ENCODE measurements around the gene OR5H6. TPM values are rescaled to one million over a fixed set of nuclear protein-coding genes. Genes with fewer than 3 reads are reported as not detected.
A peak's percentile ranks its signal among the peaks of the same experiment; 100 is the strongest.

The OR5H6 gene
- polyA plus RNA-seq (2013) = not detected

DNA sequence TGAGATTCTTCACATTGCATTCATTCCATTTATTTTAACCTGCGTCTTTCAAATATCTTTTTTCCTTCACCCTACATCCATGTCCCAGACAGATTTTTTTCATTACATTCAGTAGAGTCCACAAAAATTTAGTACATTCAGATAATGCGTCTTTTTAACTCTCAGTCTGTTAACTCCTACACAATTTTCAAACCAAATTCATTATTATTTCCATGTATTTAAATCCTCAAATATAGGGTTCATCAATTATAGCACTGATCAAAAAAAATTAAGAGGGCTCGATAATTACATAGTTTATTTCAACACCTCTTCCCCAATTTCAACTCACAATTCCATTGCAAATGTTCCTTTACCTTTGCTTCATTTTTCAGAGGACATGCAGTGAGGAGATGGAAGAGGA, at the start of gene OR5H6:
Gene OR5H6, plus strand, starts transcription at position 301 of the 400 bp plus-strand sequence. Its CDS starts 89 bp downstream, at position 390.
- Histone ChIP-seq H3K36me3 (ENCODE audit: control insufficient read depth in 4 of 4, insufficient read depth in 4 of 4, low read length in 3 of 4) (no peaks in the 10 kb centered on the region), H3K9me3 (ENCODE audit: control extremely low read depth in 1 of 5, control insufficient read depth in 4 of 5, insufficient read depth in 2 of 5, low read depth in 1 of 5, low read length in 4 of 5) (peaks cover 0 to 1% (median 0%) of the 10 kb centered on the region in 5 experiments), H3K27ac (ENCODE audit: insufficient read depth in 1 of 2, low read depth in 1 of 2, low read length in 2 of 2, poor library complexity in 1 of 2, severe bottlenecking in 2 of 2) (no peak within 1 kb of the TSS), H3K4me1 (ENCODE audit: control extremely low read depth in 1 of 4, control insufficient read depth in 4 of 4, insufficient read depth in 4 of 4, low read length in 3 of 4) (no peaks in the 10 kb centered on the region), H3K4me3 (ENCODE audit: control insufficient read depth in 1 of 7, extremely low read depth in 1 of 7, insufficient read depth in 4 of 7, low read depth in 2 of 7, low read length in 6 of 7) (no peak within 1 kb of the TSS), H3K27me3 (replicated peaks in 2 of 5; ENCODE audit: control insufficient read depth in 4 of 5, insufficient read depth in 5 of 5, low read length in 4 of 5) (no peaks in the 10 kb centered on the region)
- 94% methylated on average over 2 of the region's 3 CpGs for WGBS (ENCODE audit: insufficient coverage)
- CTCF ChIA-PET = no interaction called here
- no peak for DNase-seq
- POLR2A ChIA-PET = no interaction called here

DNA sequence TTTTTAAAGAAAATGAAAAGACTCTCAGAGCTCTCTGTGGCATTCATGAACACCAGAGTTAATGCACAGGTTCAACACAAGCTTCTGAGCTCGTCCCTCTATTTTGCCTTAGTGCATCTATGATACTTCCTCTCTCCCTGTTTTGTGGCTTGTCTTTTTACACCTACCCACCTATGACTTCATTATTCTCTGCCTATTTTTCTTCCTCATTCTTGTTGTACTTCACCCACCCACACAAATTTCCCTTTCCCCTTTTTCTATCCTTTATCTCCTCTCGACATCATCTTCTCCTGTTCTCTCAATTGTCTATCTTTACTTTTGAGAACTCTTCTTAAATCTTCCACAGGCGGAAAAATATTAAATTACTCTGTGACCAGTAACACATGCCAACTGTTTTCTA, 49.0 kb upstream of the OR5H6 start:
- no peak for DNase-seq
- no peaks in the 10 kb centered on the region for H3K27me3 ChIP-seq (replicated peaks in 2 of 5; ENCODE audit: control insufficient read depth in 4 of 5, insufficient read depth in 5 of 5, low read length in 4 of 5)
- 45% methylated on average over 3 of the region's 3 CpGs for WGBS (ENCODE audit: insufficient coverage)
- ChIA-PET POLR2A (no interaction called here), CTCF (no interaction called here)
- H3K27ac ChIP-seq (ENCODE audit: insufficient read depth in 1 of 2, low read depth in 1 of 2, low read length in 2 of 2, poor library complexity in 1 of 2, severe bottlenecking in 2 of 2) = no peak overlapping the region
- no peaks in the 10 kb centered on the region for H3K9me3 ChIP-seq (ENCODE audit: control extremely low read depth in 1 of 5, control insufficient read depth in 4 of 5, insufficient read depth in 2 of 5, low read depth in 1 of 5, low read length in 4 of 5)
- peaks cover 0 to 7% (median 0%) of the 10 kb centered on the region in 4 experiments for H3K4me1 ChIP-seq (ENCODE audit: control extremely low read depth in 1 of 4, control insufficient read depth in 4 of 4, insufficient read depth in 4 of 4, low read length in 3 of 4)
- no peaks in the 10 kb centered on the region for H3K36me3 ChIP-seq (ENCODE audit: control insufficient read depth in 4 of 4, insufficient read depth in 4 of 4, low read length in 3 of 4)
- no peak overlapping the region for H3K4me3 ChIP-seq (ENCODE audit: control insufficient read depth in 1 of 7, extremely low read depth in 1 of 7, insufficient read depth in 4 of 7, low read depth in 2 of 7, low read length in 6 of 7)

DNA sequence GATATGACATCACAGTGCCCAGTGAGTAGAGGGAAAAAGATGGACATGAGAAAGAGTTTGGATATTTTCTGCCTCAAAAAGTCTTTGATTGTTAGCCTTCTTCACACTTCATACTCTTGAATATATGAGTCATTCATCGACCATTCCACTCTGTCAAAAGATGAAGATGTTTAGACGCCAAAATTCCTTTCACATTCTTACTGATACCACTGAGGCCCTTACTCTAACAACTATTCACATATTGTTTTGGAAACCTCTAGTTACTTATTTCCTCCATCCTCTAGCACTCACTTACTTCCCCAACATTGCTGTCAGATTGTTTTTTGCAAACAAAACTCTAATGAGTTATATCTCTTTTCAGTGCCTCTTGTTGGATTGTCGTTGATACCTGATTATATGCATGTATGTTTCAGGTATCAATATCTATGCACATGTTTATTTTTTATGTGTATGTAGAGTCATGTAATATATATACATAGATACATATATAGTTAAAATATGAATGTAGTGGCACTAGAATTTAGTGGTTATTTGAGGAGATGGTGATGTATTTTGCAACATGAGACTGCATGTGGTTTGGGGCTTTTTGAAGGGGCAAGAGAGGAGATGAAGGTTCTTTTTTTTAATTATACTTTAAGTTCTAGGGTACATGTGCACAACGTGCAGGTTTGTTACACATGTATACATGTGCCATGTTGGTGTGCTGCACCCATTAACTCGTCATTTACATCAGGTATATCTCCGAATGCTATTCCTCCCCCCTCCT, 40.0 kb upstream of the OR5H6 start:
- POLR2A ChIA-PET = no interaction called here
- no peak for DNase-seq
- Histone ChIP-seq H3K9me3 (ENCODE audit: control extremely low read depth in 1 of 5, control insufficient read depth in 4 of 5, insufficient read depth in 2 of 5, low read depth in 1 of 5, low read length in 4 of 5) (no peaks in the 10 kb centered on the region), H3K36me3 (ENCODE audit: control insufficient read depth in 4 of 4, insufficient read depth in 4 of 4, low read length in 3 of 4) (no peaks in the 10 kb centered on the region), H3K27ac (ENCODE audit: insufficient read depth in 1 of 2, low read depth in 1 of 2, low read length in 2 of 2, poor library complexity in 1 of 2, severe bottlenecking in 2 of 2) (no peak overlapping the region), H3K27me3 (replicated peaks in 2 of 5; ENCODE audit: control insufficient read depth in 4 of 5, insufficient read depth in 5 of 5, low read length in 4 of 5) (no peaks in the 10 kb centered on the region), H3K4me3 (ENCODE audit: control insufficient read depth in 1 of 7, extremely low read depth in 1 of 7, insufficient read depth in 4 of 7, low read depth in 2 of 7, low read length in 6 of 7) (no peak overlapping the region), H3K4me1 (ENCODE audit: control extremely low read depth in 1 of 4, control insufficient read depth in 4 of 4, insufficient read depth in 4 of 4, low read length in 3 of 4) (no peaks in the 10 kb centered on the region)
- CTCF ChIA-PET = no interaction called here
- 92% methylated on average over 3 of the region's 6 CpGs for WGBS (ENCODE audit: insufficient coverage)

DNA sequence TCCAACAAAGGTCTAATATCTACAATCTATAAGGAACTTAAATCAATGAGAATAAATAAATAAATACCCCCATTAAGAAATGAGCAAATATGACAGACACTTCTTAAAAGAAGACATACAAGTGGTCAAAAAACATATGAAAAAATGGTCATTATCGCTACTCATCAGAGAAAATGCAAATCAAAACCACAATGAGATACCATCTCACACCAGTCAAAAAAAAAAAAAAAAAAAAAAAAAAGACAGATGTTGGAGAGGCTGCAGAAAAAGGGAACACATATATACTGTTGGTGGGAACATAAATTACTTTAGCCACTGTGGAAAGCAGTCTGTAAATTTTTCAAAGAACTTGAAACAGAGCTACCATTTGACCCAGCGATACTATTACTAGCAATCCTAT, 31.6 kb upstream of the OR5H6 start:
- WGBS (ENCODE audit: insufficient coverage) = no CpG with 5 or more reads among the region's 2 CpGs

DNA sequence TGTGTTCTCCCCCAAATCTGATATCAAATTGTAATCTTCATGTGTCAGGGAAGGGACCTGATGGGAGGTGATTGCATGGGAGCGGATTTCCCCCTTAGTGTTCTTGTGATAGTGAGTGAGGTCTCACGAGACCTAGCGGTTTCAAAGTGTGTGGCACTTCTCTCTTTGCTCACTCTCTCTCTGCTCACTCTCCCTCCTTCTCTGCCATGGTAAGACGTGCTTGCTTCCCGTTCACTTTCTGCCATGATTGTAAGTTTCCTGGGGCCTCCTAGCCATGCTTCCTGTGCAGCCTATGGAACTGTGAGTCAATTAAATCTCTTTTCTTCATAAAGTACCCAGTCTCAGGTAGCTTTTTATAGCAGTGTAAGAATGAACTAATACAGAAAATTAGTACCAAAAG, 30.6 kb upstream of the OR5H6 start:
- ChIA-PET POLR2A (no interaction called here), CTCF (no interaction called here)
- DNase-seq = peak; percentile 16 to 64 (median 48)
- Histone ChIP-seq H3K4me1 (ENCODE audit: control extremely low read depth in 1 of 4, control insufficient read depth in 4 of 4, insufficient read depth in 4 of 4, low read length in 3 of 4) (peaks cover 0 to 15% (median 10%) of the 10 kb centered on the region in 4 experiments), H3K27me3 (replicated peaks in 2 of 5; ENCODE audit: control insufficient read depth in 4 of 5, insufficient read depth in 5 of 5, low read length in 4 of 5) (no peaks in the 10 kb centered on the region), H3K36me3 (ENCODE audit: control insufficient read depth in 4 of 4, insufficient read depth in 4 of 4, low read length in 3 of 4) (no peaks in the 10 kb centered on the region), H3K9me3 (ENCODE audit: control extremely low read depth in 1 of 5, control insufficient read depth in 4 of 5, insufficient read depth in 2 of 5, low read depth in 1 of 5, low read length in 4 of 5) (no peaks in the 10 kb centered on the region), H3K4me3 (ENCODE audit: control insufficient read depth in 1 of 7, extremely low read depth in 1 of 7, insufficient read depth in 4 of 7, low read depth in 2 of 7, low read length in 6 of 7) (no peak overlapping the region), H3K27ac (ENCODE audit: insufficient read depth in 1 of 2, low read depth in 1 of 2, low read length in 2 of 2, poor library complexity in 1 of 2, severe bottlenecking in 2 of 2) (no peak overlapping the region)
- WGBS (ENCODE audit: insufficient coverage) = 0% methylated on average over 4 of the region's 5 CpGs

More for the DNA sequence above, 31.6 kb upstream of the OR5H6 start:
- ChIA-PET CTCF (no interaction called here), POLR2A (no interaction called here)
- Histone ChIP-seq H3K27ac (ENCODE audit: insufficient read depth in 1 of 2, low read depth in 1 of 2, low read length in 2 of 2, poor library complexity in 1 of 2, severe bottlenecking in 2 of 2) (no peak overlapping the region), H3K9me3 (ENCODE audit: control extremely low read depth in 1 of 5, control insufficient read depth in 4 of 5, insufficient read depth in 2 of 5, low read depth in 1 of 5, low read length in 4 of 5) (no peaks in the 10 kb centered on the region), H3K36me3 (ENCODE audit: control insufficient read depth in 4 of 4, insufficient read depth in 4 of 4, low read length in 3 of 4) (no peaks in the 10 kb centered on the region), H3K4me3 (ENCODE audit: control insufficient read depth in 1 of 7, extremely low read depth in 1 of 7, insufficient read depth in 4 of 7, low read depth in 2 of 7, low read length in 6 of 7) (no peak overlapping the region), H3K4me1 (ENCODE audit: control extremely low read depth in 1 of 4, control insufficient read depth in 4 of 4, insufficient read depth in 4 of 4, low read length in 3 of 4) (peaks cover 0 to 15% (median 10%) of the 10 kb centered on the region in 4 experiments), H3K27me3 (replicated peaks in 2 of 5; ENCODE audit: control insufficient read depth in 4 of 5, insufficient read depth in 5 of 5, low read length in 4 of 5) (no peaks in the 10 kb centered on the region)
- DNase-seq = peak; percentile 2 to 54 (median 45)

DNA sequence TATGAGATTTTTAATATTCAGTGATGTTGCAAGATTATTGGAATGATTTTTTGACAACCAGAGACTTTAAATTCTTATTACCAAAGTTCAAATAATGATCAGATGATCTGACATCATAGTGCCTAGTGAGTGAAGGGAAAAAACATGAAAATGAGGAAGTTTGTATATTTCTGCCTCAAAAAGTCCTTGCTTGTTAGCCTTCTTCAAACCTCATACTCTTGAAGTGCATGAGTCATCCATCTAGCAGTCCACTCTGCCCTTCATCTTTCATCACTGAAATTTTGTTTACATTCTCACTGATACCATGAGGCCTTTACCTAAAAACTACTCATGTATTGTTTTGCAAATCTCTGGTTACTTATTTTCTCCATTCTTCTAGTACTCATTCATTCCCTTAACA, 23.9 kb upstream of the OR5H6 start:
- peaks cover 0 to 3% (median 0%) of the 10 kb centered on the region in 4 experiments for H3K4me1 ChIP-seq (ENCODE audit: control extremely low read depth in 1 of 4, control insufficient read depth in 4 of 4, insufficient read depth in 4 of 4, low read length in 3 of 4)
- peak; percentile 14 to 78 (median 64) for DNase-seq

DNA sequence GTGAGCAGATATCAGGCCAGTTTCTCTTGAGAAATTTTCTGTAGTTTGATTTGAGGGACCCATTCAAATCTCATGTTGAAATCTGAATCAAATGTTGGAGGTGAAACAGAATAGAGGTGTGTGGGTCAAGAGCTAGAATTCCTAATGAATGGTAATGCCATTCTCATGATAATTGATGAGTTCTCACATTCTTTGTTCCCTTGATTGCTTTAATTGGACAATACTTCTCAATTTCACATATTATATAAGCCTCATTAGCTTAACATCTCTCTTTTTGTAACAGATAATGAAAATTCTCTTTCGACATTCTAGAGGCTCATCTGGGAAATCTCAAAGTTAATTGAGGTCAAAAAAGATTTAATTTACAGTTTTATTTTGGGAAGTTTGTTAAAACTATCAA, 21.9 kb upstream of the OR5H6 start:
- Histone ChIP-seq H3K27me3 (replicated peaks in 2 of 5; ENCODE audit: control insufficient read depth in 4 of 5, insufficient read depth in 5 of 5, low read length in 4 of 5) (no peaks in the 10 kb centered on the region), H3K4me3 (ENCODE audit: control insufficient read depth in 1 of 7, extremely low read depth in 1 of 7, insufficient read depth in 4 of 7, low read depth in 2 of 7, low read length in 6 of 7) (no peak overlapping the region), H3K9me3 (ENCODE audit: control extremely low read depth in 1 of 5, control insufficient read depth in 4 of 5, insufficient read depth in 2 of 5, low read depth in 1 of 5, low read length in 4 of 5) (peaks cover 0 to 2% (median 0%) of the 10 kb centered on the region in 5 experiments), H3K27ac (ENCODE audit: insufficient read depth in 1 of 2, low read depth in 1 of 2, low read length in 2 of 2, poor library complexity in 1 of 2, severe bottlenecking in 2 of 2) (no peak overlapping the region), H3K36me3 (ENCODE audit: control insufficient read depth in 4 of 4, insufficient read depth in 4 of 4, low read length in 3 of 4) (no peaks in the 10 kb centered on the region), H3K4me1 (ENCODE audit: control extremely low read depth in 1 of 4, control insufficient read depth in 4 of 4, insufficient read depth in 4 of 4, low read length in 3 of 4) (peaks cover 0 to 3% (median 0%) of the 10 kb centered on the region in 4 experiments)
- DNase-seq = no peak
- ChIA-PET POLR2A (no interaction called here), CTCF (no interaction called here)
- WGBS (ENCODE audit: insufficient coverage) = no CpG with 5 or more reads among the region's 1 CpG

More for the DNA sequence above, 23.9 kb upstream of the OR5H6 start:
- Histone ChIP-seq H3K27me3 (replicated peaks in 2 of 5; ENCODE audit: control insufficient read depth in 4 of 5, insufficient read depth in 5 of 5, low read length in 4 of 5) (no peaks in the 10 kb centered on the region), H3K4me3 (ENCODE audit: control insufficient read depth in 1 of 7, extremely low read depth in 1 of 7, insufficient read depth in 4 of 7, low read depth in 2 of 7, low read length in 6 of 7) (no peak overlapping the region), H3K9me3 (ENCODE audit: control extremely low read depth in 1 of 5, control insufficient read depth in 4 of 5, insufficient read depth in 2 of 5, low read depth in 1 of 5, low read length in 4 of 5) (peaks cover 0 to under 1% (median 0%) of the 10 kb centered on the region in 5 experiments), H3K27ac (ENCODE audit: insufficient read depth in 1 of 2, low read depth in 1 of 2, low read length in 2 of 2, poor library complexity in 1 of 2, severe bottlenecking in 2 of 2) (no peak overlapping the region), H3K36me3 (ENCODE audit: control insufficient read depth in 4 of 4, insufficient read depth in 4 of 4, low read length in 3 of 4) (no peaks in the 10 kb centered on the region)
- POLR2A ChIA-PET = no interaction called here
- CTCF ChIA-PET = no interaction called here

Measured in common myeloid progenitor, CD34-positive (primary cell).